IPS-20b (cell line): ENCODE results near the gene ESYT3.

Source experiments
- H3K27ac ChIP-seq: one replicate; pipeline ENCODE4 v1.5.1; 2013; ENCODE audit warnings: low read length
- H3K27me3 ChIP-seq: 2 replicates; pipeline ENCODE4 v1.6.1; 2013; ENCODE audit warnings: mild to moderate bottlenecking, low read length, inconsistent platforms; ENCODE audit not compliant: insufficient read depth
- H3K36me3 ChIP-seq: 2 replicates; pipeline ENCODE4 v1.6.1; 2013; ENCODE audit warnings: low read depth, mild to moderate bottlenecking, inconsistent platforms, low read length, moderate library complexity; ENCODE audit not compliant: insufficient read depth
- H3K4me1 ChIP-seq: 2 replicates; pipeline ENCODE4 v1.6.1; 2013; ENCODE audit warnings: mild to moderate bottlenecking, control low read depth, inconsistent platforms, low read length, moderate library complexity; ENCODE audit not compliant: insufficient read depth
- H3K4me3 ChIP-seq: 2 replicates; pipeline ENCODE4 v1.5.1; 2013; ENCODE audit warnings: mild to moderate bottlenecking, low read length, inconsistent platforms
- H3K9ac ChIP-seq: 2 replicates; pipeline ENCODE4 v1.6.1; 2013; ENCODE audit warnings: low read depth, mild to moderate bottlenecking, inconsistent platforms, low read length, moderate library complexity
- H3K9me3 ChIP-seq: 2 replicates; pipeline ENCODE4 v1.6.1; 2013; ENCODE audit warnings: mild to moderate bottlenecking, low read depth, low read length, inconsistent platforms; ENCODE audit not compliant: insufficient read depth

The ESYT3 gene

GRCh38 chr3:138435840-138436239, 1.4 kb downstream of the ESYT3 start:
- Histone ChIP-seq H3K4me1 (no peaks in the 10 kb centered on the region; the same call in 1 of the 2 replicates), H3K9me3 (peaks cover 7% of the 10 kb centered on the region), H3K9ac (no peak overlapping the region), H3K27me3 (peaks cover 61% of the 10 kb centered on the region), H3K36me3 (no peaks in the 10 kb centered on the region), H3K4me3 (peak overlapping the region; percentile 64), H3K27ac (no peak overlapping the region)

DNA sequence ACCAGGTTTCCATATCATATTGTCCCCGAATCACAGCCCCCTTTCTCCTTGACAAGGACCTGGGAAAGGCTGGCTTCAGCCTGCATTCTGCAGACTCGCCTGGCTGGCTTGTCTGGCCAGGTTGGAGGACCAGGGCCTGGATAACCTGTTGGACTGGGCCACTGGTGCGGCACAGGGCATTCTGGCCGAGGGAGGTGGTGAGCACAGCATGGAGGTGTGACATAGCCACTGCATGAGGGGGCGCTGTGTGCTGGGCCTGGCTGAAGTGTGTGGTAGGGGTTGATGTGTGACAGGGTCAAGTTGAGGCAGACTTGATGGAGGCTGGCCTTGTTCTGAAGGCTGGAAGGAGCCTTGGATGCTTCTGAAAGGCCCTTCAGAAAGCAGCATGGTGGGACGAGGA, 2.9 kb downstream of the ESYT3 start:
- Histone ChIP-seq H3K27ac (no peak overlapping the region), H3K9ac (no peak overlapping the region), H3K4me3 (no peak overlapping the region), H3K27me3 (peaks cover 57% of the 10 kb centered on the region), H3K4me1 (peaks cover 5% of the 10 kb centered on the region), H3K9me3 (peaks cover 7% of the 10 kb centered on the region), H3K36me3 (no peaks in the 10 kb centered on the region)

DNA sequence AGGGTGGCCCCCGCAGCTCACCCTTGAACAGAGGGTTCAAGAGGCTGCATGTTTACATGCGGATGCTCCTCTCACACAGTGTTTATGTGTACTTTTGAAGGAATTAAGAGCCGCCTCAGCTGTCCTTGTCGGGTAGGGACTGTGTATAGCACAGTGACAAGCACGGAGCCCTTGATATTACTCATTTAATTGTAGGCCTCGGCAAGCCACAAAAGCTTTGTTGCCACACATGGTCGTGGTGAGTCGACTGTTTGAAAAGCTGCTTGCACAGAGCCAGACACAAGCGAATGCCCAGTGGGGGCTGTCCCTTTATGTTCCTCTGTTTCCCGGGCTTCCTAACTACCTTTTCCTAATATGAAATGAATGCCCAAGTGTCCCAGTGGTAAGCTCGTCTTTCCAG, 4.5 kb downstream of the ESYT3 start:
- Histone ChIP-seq H3K9ac (no peak overlapping the region), H3K4me3 (no peak overlapping the region), H3K36me3 (no peaks in the 10 kb centered on the region), H3K27me3 (peaks cover 42% of the 10 kb centered on the region), H3K27ac (no peak overlapping the region), H3K4me1 (peaks cover 5% of the 10 kb centered on the region), H3K9me3 (peaks cover 3% of the 10 kb centered on the region)

- H3K27ac ChIP-seq = no peak overlapping the region
- no peak overlapping the region for H3K4me3 ChIP-seq
- no peak overlapping the region for H3K9ac ChIP-seq
Measured at GRCh38 chr3:138439646-138440045, 5.2 kb downstream of the ESYT3 start.

GRCh38 chr3:138440121-138440521, 5.7 kb downstream of the ESYT3 start:
- H3K4me3 ChIP-seq = no peak overlapping the region
- H3K9me3 ChIP-seq = no peaks in the 10 kb centered on the region
- no peak overlapping the region for H3K9ac ChIP-seq
- H3K4me1 ChIP-seq = peaks cover 5% of the 10 kb centered on the region
- no peaks in the 10 kb centered on the region for H3K36me3 ChIP-seq
- H3K27me3 ChIP-seq = peaks cover 30% of the 10 kb centered on the region
- no peak overlapping the region for H3K27ac ChIP-seq

More at GRCh38 chr3:138439646-138440045, 5.2 kb downstream of the ESYT3 start:
- Histone ChIP-seq H3K9me3 (no peaks in the 10 kb centered on the region), H3K27me3 (peaks cover 34% of the 10 kb centered on the region), H3K4me1 (peaks cover 5% of the 10 kb centered on the region), H3K36me3 (no peaks in the 10 kb centered on the region)

DNA sequence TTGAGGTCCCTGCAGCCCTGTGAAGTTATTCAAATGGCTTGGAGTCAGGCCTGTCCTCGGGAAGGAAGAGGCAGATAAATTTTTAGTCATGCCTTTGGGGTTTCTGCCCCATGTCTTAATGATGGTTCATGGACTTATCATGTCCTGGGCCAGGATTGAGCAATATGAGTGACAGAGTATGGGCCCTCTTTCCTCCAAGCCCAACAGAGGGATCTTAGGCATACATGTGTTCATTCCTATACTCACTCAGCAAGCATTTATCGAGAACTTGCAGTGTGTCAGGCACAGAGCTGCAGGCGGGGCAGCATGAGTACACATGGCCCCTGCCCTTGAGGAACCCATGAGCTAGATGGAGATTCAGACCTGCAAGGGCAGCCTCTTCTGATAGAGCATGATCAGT, 6.2 kb downstream of the ESYT3 start:
- no peak overlapping the region for H3K27ac ChIP-seq
- H3K9ac ChIP-seq = no peak overlapping the region
- H3K27me3 ChIP-seq = peaks cover 25% of the 10 kb centered on the region
- no peak overlapping the region for H3K4me3 ChIP-seq
- no peaks in the 10 kb centered on the region for H3K36me3 ChIP-seq
- no peaks in the 10 kb centered on the region for H3K9me3 ChIP-seq
- H3K4me1 ChIP-seq = peaks cover 5% of the 10 kb centered on the region

DNA sequence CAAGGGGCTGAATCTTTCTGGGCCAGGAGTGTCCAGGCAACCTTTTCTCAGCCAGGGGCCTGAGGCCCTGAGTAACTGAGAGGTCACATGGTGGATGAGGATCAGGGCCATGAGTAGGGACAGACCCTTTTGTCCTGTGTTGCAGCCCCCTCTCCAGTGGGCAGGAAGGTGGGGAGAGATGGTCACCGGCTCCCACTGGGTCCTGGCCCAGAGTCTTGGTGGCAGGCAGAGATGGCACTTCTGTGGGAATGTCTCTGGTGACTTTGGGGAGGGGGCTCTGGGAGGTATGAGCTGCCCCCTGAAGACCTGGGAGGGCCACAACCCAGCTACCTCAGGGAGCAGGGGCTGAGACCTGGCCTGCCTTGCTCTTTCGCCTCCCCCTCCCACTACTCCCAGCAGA, 6.8 kb downstream of the ESYT3 start:
- Histone ChIP-seq H3K9ac (no peak overlapping the region), H3K27ac (no peak overlapping the region), H3K27me3 (peaks cover 18% of the 10 kb centered on the region), H3K9me3 (no peaks in the 10 kb centered on the region), H3K4me1 (peaks cover 5% of the 10 kb centered on the region), H3K36me3 (no peaks in the 10 kb centered on the region), H3K4me3 (no peak overlapping the region)

DNA sequence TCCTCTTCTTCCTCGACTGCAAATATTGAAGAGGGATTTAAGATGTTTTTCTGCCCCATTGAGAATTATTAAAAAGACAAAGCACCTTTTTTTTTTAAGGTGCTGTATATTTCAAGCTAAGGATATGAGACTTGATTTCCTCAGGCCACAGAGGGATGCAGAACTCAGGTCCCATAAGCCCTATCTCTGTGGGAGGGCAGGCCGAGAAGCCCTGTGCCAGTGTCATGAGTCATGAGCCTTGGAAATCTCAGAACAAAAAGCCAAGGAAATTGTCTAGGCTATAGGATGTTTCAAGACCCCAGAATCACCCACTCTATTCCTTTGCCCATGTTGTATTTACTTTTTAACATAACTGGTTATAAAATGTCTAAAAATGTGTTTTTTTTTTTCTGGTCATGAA, 7.3 kb downstream of the ESYT3 start:
- Histone ChIP-seq H3K4me3 (no peak overlapping the region), H3K27ac (no peak overlapping the region), H3K9me3 (no peaks in the 10 kb centered on the region), H3K9ac (no peak overlapping the region), H3K36me3 (no peaks in the 10 kb centered on the region), H3K27me3 (peaks cover 13% of the 10 kb centered on the region), H3K4me1 (peaks cover 5% of the 10 kb centered on the region)

GRCh38 chr3:138442433-138442832, 8.0 kb downstream of the ESYT3 start:
- H3K9me3 ChIP-seq = no peaks in the 10 kb centered on the region
- no peak overlapping the region for H3K9ac ChIP-seq
- H3K27ac ChIP-seq = no peak overlapping the region
- no peaks in the 10 kb centered on the region for H3K36me3 ChIP-seq
- H3K4me3 ChIP-seq = no peak overlapping the region
- peaks cover 5% of the 10 kb centered on the region for H3K4me1 ChIP-seq
- H3K27me3 ChIP-seq = peaks cover 6% of the 10 kb centered on the region; the same call in 1 of the 2 replicates

- Histone ChIP-seq H3K27me3 (peaks cover under 1% of the 10 kb centered on the region; the same call in 1 of the 2 replicates), H3K4me3 (no peak overlapping the region), H3K27ac (no peak overlapping the region), H3K9ac (no peak overlapping the region), H3K9me3 (no peaks in the 10 kb centered on the region), H3K4me1 (peaks cover 5% of the 10 kb centered on the region), H3K36me3 (no peaks in the 10 kb centered on the region)
Measured at GRCh38 chr3:138443091-138443490, 8.7 kb downstream of the ESYT3 start.

GRCh38 chr3:138443521-138444503, 9.4 kb downstream of the ESYT3 start:
- Histone ChIP-seq H3K4me1 (peaks cover 5% of the 10 kb centered on the region), H3K9me3 (no peaks in the 10 kb centered on the region), H3K27me3 (no peaks in the 10 kb centered on the region), H3K4me3 (no peak overlapping the region), H3K27ac (no peak overlapping the region), H3K36me3 (no peaks in the 10 kb centered on the region), H3K9ac (no peak overlapping the region)

- Histone ChIP-seq H3K4me3 (no peak overlapping the region), H3K9ac (no peak overlapping the region), H3K27ac (no peak overlapping the region), H3K4me1 (peaks cover 5% of the 10 kb centered on the region), H3K9me3 (no peaks in the 10 kb centered on the region), H3K27me3 (no peaks in the 10 kb centered on the region), H3K36me3 (no peaks in the 10 kb centered on the region)
Measured at GRCh38 chr3:138445236-138445635, 10.8 kb downstream of the ESYT3 start.
